Lower leg skin (tissue), 3 donors: ENCODE results near the gene SLC22A14.

Source experiments
- POLR2A ChIP-seq, 2 donors: fragments of 450-650 bp; IDR thresholded peaks; one replicate each; pipeline ENCODE4 v1.6.1; 2016 to 2017; ENCODE audit warnings: antibody characterized with exemption in 2 of 2, mild to moderate bottlenecking in 1 of 2, moderate library complexity in 1 of 2
- TF ChIP-seq, protein P1 (sequence below), 3 donors: fragments of 450-650 bp; IDR thresholded peaks; one replicate each; pipeline ENCODE4 v1.5.1; 2016; ENCODE audit warnings: antibody characterized with exemption in 3 of 3, mild to moderate bottlenecking in 3 of 3, moderate library complexity in 2 of 3

DNA sequence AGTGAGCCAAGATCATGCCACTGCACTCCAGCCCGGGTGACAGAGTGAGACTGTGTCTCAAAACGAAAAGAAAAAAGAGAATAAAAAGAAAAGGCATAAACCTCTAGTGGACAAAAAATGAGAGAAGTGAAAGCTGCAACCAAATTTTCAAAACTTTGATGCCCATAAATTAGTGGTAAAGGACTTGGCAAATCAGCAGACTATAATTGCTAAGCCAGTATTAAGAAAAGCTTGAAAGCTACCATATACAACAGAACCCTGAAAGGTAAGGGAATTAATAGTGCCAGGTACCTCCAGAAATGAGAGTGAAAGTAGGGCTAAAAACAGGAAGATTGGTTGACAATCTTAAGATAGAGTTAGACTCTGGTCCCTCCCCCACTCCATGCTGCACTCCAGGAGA is 49.4 kb upstream of the SLC22A14 start:
- TF ChIP-seq, protein P1, sequence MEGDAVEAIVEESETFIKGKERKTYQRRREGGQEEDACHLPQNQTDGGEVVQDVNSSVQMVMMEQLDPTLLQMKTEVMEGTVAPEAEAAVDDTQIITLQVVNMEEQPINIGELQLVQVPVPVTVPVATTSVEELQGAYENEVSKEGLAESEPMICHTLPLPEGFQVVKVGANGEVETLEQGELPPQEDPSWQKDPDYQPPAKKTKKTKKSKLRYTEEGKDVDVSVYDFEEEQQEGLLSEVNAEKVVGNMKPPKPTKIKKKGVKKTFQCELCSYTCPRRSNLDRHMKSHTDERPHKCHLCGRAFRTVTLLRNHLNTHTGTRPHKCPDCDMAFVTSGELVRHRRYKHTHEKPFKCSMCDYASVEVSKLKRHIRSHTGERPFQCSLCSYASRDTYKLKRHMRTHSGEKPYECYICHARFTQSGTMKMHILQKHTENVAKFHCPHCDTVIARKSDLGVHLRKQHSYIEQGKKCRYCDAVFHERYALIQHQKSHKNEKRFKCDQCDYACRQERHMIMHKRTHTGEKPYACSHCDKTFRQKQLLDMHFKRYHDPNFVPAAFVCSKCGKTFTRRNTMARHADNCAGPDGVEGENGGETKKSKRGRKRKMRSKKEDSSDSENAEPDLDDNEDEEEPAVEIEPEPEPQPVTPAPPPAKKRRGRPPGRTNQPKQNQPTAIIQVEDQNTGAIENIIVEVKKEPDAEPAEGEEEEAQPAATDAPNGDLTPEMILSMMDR (IDR thresholded peaks at IDR 0.05) = no peak
- no peak for TF ChIP-seq POLR2A (IDR thresholded peaks at IDR 0.05)
